GM19395 (cell line): ENCODE results near the gene ANO2.

Experiments
- ATAC-seq: cut with Tn5 transposase; IDR thresholded peaks from one replicate; pipeline ENCODE4 v1.9.1; 2021; ENCODE audit warnings: mild to moderate bottlenecking, moderate library complexity; ENCODE audit not compliant: unreplicated experiment

ANO2 gene

GRCh38 chr12:5964913-5965900, 20.1 kb upstream of the ANO2 start:
- ATAC-seq: no peak

- no peak for ATAC-seq
These were observed 18.5 kb upstream of the ANO2 start for GRCh38 chr12:5963515-5963914.

GRCh38 chr12:5960783-5961182, 15.7 kb upstream of the ANO2 start:
- ATAC-seq: no peak

GRCh38 chr12:5956987-5957386, 11.9 kb upstream of the ANO2 start:
- ATAC-seq: no peak

- no peak for ATAC-seq
These were observed 9.6 kb upstream of the ANO2 start for GRCh38 chr12:5954661-5955060.

GRCh38 chr12:5953835-5954586, 9.0 kb upstream of the ANO2 start:
- ATAC-seq: no peak

GRCh38 chr12:5952031-5952430, 7.0 kb upstream of the ANO2 start:
- ATAC-seq: no peak

GRCh38 chr12:5948696-5949095, 3.6 kb upstream of the ANO2 start:
- no peak for ATAC-seq

- no peak for ATAC-seq
These were observed 1.9 kb upstream of the ANO2 start for GRCh38 chr12:5947006-5947405.

- ATAC-seq: no peak
These were observed 1.3 kb upstream of the ANO2 start for GRCh38 chr12:5946388-5946787.

- no peak for ATAC-seq
These were observed 380 bp downstream of the ANO2 start for GRCh38 chr12:5944688-5945070.

GRCh38 chr12:5944053-5944452, 1.0 kb downstream of the ANO2 start:
- ATAC-seq: no peak

- ATAC-seq: no peak
These were observed 3.2 kb downstream of the ANO2 start for GRCh38 chr12:5941907-5942306.

- no peak for ATAC-seq
These were observed 17.1 kb downstream of the ANO2 start for GRCh38 chr12:5927732-5928516.

GRCh38 chr12:5925646-5926045, 19.4 kb downstream of the ANO2 start:
- no peak for ATAC-seq

GRCh38 chr12:5924342-5924741, 20.7 kb downstream of the ANO2 start:
- ATAC-seq: no peak

- ATAC-seq: no peak
These were observed 21.3 kb downstream of the ANO2 start for GRCh38 chr12:5923751-5924150.

GRCh38 chr12:5923043-5923605, 21.9 kb downstream of the ANO2 start:
- no peak for ATAC-seq

- ATAC-seq: no peak
These were observed 22.8 kb downstream of the ANO2 start for GRCh38 chr12:5921966-5922899.
